K562 (cell line): ENCODE data around the gene H2AZ2. TPM values are rescaled to one million over a fixed set of nuclear protein-coding genes. Genes with fewer than 3 reads are reported as not detected.

ENCODE experiments used
- ATAC-seq: fragments of 200-7000 bp; cut with Tn5 transposase; 3 replicates; pipeline ENCODE4 v1.9.1; 2020; ENCODE audit warnings: moderate library complexity
- BruUV-seq: library from RNA; stranded (reverse); fragments of 400-500 nt; replicated peaks from 2 replicates; lab custom pipeline; 2021; lab: Mats Ljungman, UMichigan
- CTCF ChIA-PET: fragments of 300-600 bp; formaldehyde crosslinking; extraction: SDS; loops from one replicate; lab custom pipeline; 2021; ENCODE audit warnings: low intra/inter-chr PET ratio; lab: Yijun Ruan, JAX
- POLR2A ChIA-PET: fragments of 300-600, 350-650 bp; sonication (Branson Sonifier 250); formaldehyde crosslinking; extraction: SDS; loops from one replicate; lab custom pipeline; 2021; ENCODE audit warnings: antibody characterized with exemption, inconsistent platforms; lab: Yijun Ruan, JAX
- DNase-seq, 4 experiments: peaks; one replicate each; pipeline versions ENCODE4 v3.0.0 to v3.0.0-alpha.2; 2011 to 2018; ENCODE audit warnings: low spot score in 3 of 4, mixed read lengths in 3 of 4; ENCODE audit errors: extremely low read depth in 1 of 4
- FAIRE-seq: peaks from 2 replicates; lab custom pipeline; 2011; peaks lifted over from hg19 to GRCh38; lab: Jason Lieb, UNC
- H2AFZ ChIP-seq: 2 replicates; pipeline ENCODE4 v1.6.0; 2011; ENCODE audit warnings: low read depth, low read length, control low read depth, inconsistent platforms
- H3K27ac ChIP-seq: fragments of 200-600 bp; 3 replicates; pipeline ENCODE4 v1.8.0; 2011; ENCODE audit warnings: low read depth, mild to moderate bottlenecking, control low read depth, inconsistent platforms, low read length, moderate library complexity, mixed read lengths; ENCODE audit errors: extremely low read depth
- H3K27me3 ChIP-seq, 2 experiments: fragments of 300-600 bp in 1 of 2; 2 replicates in 1 of 2; 3 replicates in 1 of 2; pipeline versions ENCODE4 v1.6.0 to v1.8.0; 2011; ENCODE audit warnings: inconsistent platforms in 2 of 2, low read length in 2 of 2, mild to moderate bottlenecking in 1 of 2, mixed read lengths in 1 of 2, moderate library complexity in 1 of 2; ENCODE audit not compliant: control insufficient read depth in 2 of 2, insufficient read depth in 2 of 2
- H3K36me3 ChIP-seq: fragments of 300-600 bp; 3 replicates; pipeline ENCODE4 v1.8.0; 2011; ENCODE audit warnings: mild to moderate bottlenecking, low read length, inconsistent platforms; ENCODE audit not compliant: control insufficient read depth, insufficient read depth
- H3K4me1 ChIP-seq, 2 experiments: fragments of 200-600 bp in 1 of 2; replicated peaks in 1 of 2; 2 replicates in 1 of 2; 3 replicates in 1 of 2; pipeline versions ENCODE4 v1.5.1 to v1.8.0; 2011; ENCODE audit warnings: inconsistent platforms in 2 of 2, low read length in 2 of 2, mild to moderate bottlenecking in 1 of 2, mixed read lengths in 1 of 2, moderate library complexity in 1 of 2; ENCODE audit not compliant: control insufficient read depth in 2 of 2, insufficient read depth in 2 of 2
- H3K4me2 ChIP-seq: 2 replicates; pipeline ENCODE4 v1.6.1; 2011; ENCODE audit warnings: low read length, control low read depth, inconsistent platforms, mixed read lengths; ENCODE audit not compliant: insufficient read depth
- H3K4me3 ChIP-seq: fragments of 200-600 bp; sonication (generic), shearing (Covaris generic); 2 replicates; pipeline ENCODE4 v1.5.1; 2016; ENCODE audit warnings: control low read depth, inconsistent platforms
- H3K79me2 ChIP-seq: fragments of 200-600 bp; 3 replicates; pipeline ENCODE4 v1.8.0; 2011; ENCODE audit warnings: low read length, inconsistent platforms; ENCODE audit not compliant: control insufficient read depth, insufficient read depth
- H3K9ac ChIP-seq, 2 experiments: 2 replicates each; pipeline versions ENCODE4 v1.6.0 to v1.6.1; 2011; ENCODE audit warnings: low read depth in 2 of 2, low read length in 2 of 2, control low read depth in 1 of 2, inconsistent platforms in 1 of 2, mild to moderate bottlenecking in 1 of 2, mixed read lengths in 1 of 2; ENCODE audit not compliant: insufficient read depth in 1 of 2
- H3K9me1 ChIP-seq: one replicate; pipeline ENCODE4 v1.6.0; 2011; ENCODE audit warnings: inconsistent platforms, mild to moderate bottlenecking, low read length, moderate library complexity; ENCODE audit not compliant: control insufficient read depth, insufficient read depth
- H3K9me3 ChIP-seq: replicated peaks from 2 replicates; pipeline ENCODE4 v1.5.1; 2011; ENCODE audit warnings: low read depth, low read length, inconsistent platforms; ENCODE audit not compliant: control insufficient read depth, insufficient read depth
- H4K20me1 ChIP-seq: replicated peaks from 2 replicates; pipeline ENCODE4 v1.6.1; 2011; ENCODE audit warnings: low read length, inconsistent platforms, mixed read lengths; ENCODE audit not compliant: control insufficient read depth, insufficient read depth
- LARP7 ChIP-seq: fragments of 450-650 bp; IDR thresholded peaks from 2 replicates; pipeline ENCODE4 v1.6.1; 2016
- NR2F6 ChIP-seq: fragments of 450-650 bp; formaldehyde crosslinking; IDR thresholded peaks from 2 replicates; pipeline ENCODE4 v1.4.0; 2020; ENCODE audit warnings: mild to moderate bottlenecking
- PML ChIP-seq: IDR thresholded peaks from 2 replicates; pipeline ENCODE4 v1.6.1; 2012; ENCODE audit warnings: low read length, inconsistent platforms
- POLR2AphosphoS2 ChIP-seq: IDR thresholded peaks from 2 replicates; pipeline ENCODE4 v1.6.1; 2012; ENCODE audit warnings: low read length, improper control_type of control experiment
- PPARD ChIP-seq: fragments of 250-450 bp; sonication (Bioruptor Pico); IDR thresholded peaks from 2 replicates; pipeline ENCODE4 v1.8.0; 2022; ENCODE audit warnings: inconsistent platforms, mild to moderate bottlenecking, moderate library complexity
- RAD21 ChIP-seq, 2 experiments: fragments of 250-450 bp in 1 of 2; fragments of 450-650 bp in 1 of 2; sonication (Bioruptor Pico) in 1 of 2; formaldehyde crosslinking in 1 of 2; IDR thresholded peaks in 1 of 2; conservative IDR thresholded peaks in 1 of 2; 2 replicates each; pipeline versions ENCODE4 v1.4.0 to v1.8.0; 2020 to 2022; ENCODE audit warnings: mild to moderate bottlenecking in 2 of 2, moderate library complexity in 1 of 2
- SETDB1 ChIP-seq: IDR thresholded peaks from one replicate; pipeline ENCODE4 v1.6.1; 2012; ENCODE audit warnings: low read length, control low read depth, inconsistent platforms
- ZNF644 ChIP-seq: fragments of 200-800 bp; sonication (Bioruptor generic); IDR thresholded peaks from 2 replicates; pipeline ENCODE4 v1.6.1; 2016; ENCODE audit warnings: low read depth, missing genetic modification characterization, missing compliant biosample characterization
- ZNF707 ChIP-seq: fragments of 250-450 bp; sonication (Bioruptor Pico); conservative IDR thresholded peaks from 2 replicates; pipeline ENCODE4 v1.8.0; 2022; ENCODE audit warnings: inconsistent platforms, mild to moderate bottlenecking, moderate library complexity
- ZNF766 ChIP-seq: fragments of 200-800 bp; sonication (Bioruptor generic); conservative IDR thresholded peaks from 2 replicates; pipeline ENCODE4 v1.6.1; 2016; ENCODE audit warnings: missing genetic modification characterization, missing compliant biosample characterization
- WGBS: fragments of 100-300 bp; shearing (Covaris generic); methylation state at CpG from one replicate; pipeline ENCODE4 v1.1.6; 2016; ENCODE audit warnings: low coverage, mixed read lengths; ENCODE audit not compliant: insufficient coverage; ENCODE audit errors: missing lambda C conversion rate; 5-methylcytosine and 5-hydroxymethylcytosine counted together
- in situ Hi-C: fragments of 300-500 bp; cut with MboI; formaldehyde crosslinking; loops from 4 replicates; pipeline ENCODE4 v1.15.0; 2018; ENCODE audit warnings: inconsistent platforms, mixed read lengths
- intact Hi-C: fragments of 100-400 bp; cut with micrococcal nuclease; formaldehyde crosslinking; loops from 2 replicates; pipeline ENCODE4 v1.14.2; 2022
- polyA plus RNA-seq, 8 experiments: library from polyadenylated mRNA; depleted of rRNA in 4 of 8; stranded (reverse) in 5 of 8; unstranded in 3 of 8; fragments of >200 nt; fragmentation: Nextera tagmentation in 2 of 8; fragmentation: Illumina TruSeq in 1 of 8; extraction: Ambion mirVana in 2 of 8; extraction: Trizol in 1 of 8; gene quantifications; 2 replicates each; pipeline versions ENCODE4 v1.2.1 to v1.2.3, GENCODE V29; 2011 to 2014; ENCODE audit warnings: inconsistent platforms in 1 of 8, missing spikeins in 1 of 8
- total RNA-seq, 7 experiments: library from RNA; depleted of rRNA in 6 of 7; stranded (reverse); fragments of >200 nt in 6 of 7; fragmentation: Illumina TruSeq in 2 of 7; extraction: Trizol in 2 of 7; gene quantifications; 2 replicates each; pipeline versions ENCODE4 v1.2.1 to v1.2.3, GENCODE V29; 2011 to 2021; ENCODE audit warnings: low replicate concordance in 1 of 7
- TF ChIP-seq, protein P1 (sequence below), 2 experiments: IDR thresholded peaks; 2 replicates each; pipeline ENCODE4 v1.6.1; 2011; ENCODE audit warnings: borderline replicate concordance in 1 of 2, control low read depth in 1 of 2, low read depth in 1 of 2, low read length in 1 of 2, mild to moderate bottlenecking in 1 of 2, mixed read lengths in 1 of 2, moderate library complexity in 1 of 2; ENCODE audit not compliant: insufficient read depth in 1 of 2, insufficient read length in 1 of 2, poor library complexity in 1 of 2, severe bottlenecking in 1 of 2; ENCODE audit errors: extremely low read depth in 1 of 2
- TF ChIP-seq, protein P2 (sequence below): sonication (generic); formaldehyde crosslinking; IDR thresholded peaks from 2 replicates; pipeline ENCODE4 v1.4.0; 2020; ENCODE audit warnings: mild to moderate bottlenecking, missing genetic modification reagents

Gene H2AZ2
- total and polyA plus RNA-seq, 9 of the 15 experiments (the other 6 are each of a cell fraction or from before 2014, with no cell fraction given): 105 to 382 (median 286) TPM

DNA sequence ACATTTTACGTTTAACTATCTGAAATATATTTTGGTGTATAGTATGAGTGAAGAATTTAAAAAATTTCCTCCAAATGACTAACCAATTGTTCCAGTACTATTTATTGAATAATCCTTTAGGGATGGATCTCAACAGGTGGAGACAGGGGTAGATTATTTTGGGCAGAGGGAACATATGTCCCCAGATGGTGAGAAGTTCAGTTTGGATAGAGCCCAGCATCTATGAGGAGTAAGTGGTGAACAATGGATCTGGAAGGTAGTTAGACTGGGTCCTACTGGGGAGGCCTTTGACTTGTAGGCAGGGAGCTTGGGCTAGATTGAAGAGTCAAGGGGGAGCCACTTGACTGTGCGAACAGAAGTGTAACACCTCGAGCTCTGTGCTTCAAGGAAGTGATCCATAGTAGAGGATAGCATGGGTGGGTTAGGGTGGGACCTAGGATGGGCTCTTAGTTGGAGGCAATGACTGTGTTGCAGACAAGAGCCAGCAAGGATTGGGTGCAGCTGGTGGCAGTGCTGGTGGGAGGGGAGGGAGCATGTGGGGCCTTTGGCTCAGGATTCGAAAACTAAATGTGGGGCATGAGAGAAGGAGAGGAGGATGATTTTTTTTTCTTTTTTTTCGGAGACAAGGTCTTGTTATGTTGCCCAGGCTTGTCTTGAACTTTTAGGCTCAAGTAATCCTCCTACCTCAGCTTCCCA is 41.3 kb upstream of the H2AZ2 start:
- Histone ChIP-seq H3K36me3 (peaks cover 1% of the 10 kb centered on the region; the same call in 1 of the 3 replicates), H3K79me2 (peaks cover 24% of the 10 kb centered on the region), H3K9me1 (no peaks in the 10 kb centered on the region), H3K27me3 (no peaks in the 10 kb centered on the region)
- CTCF ChIA-PET: interaction anchor here (0.6 kb wide), 1 partner anchor 43 kb away, joined by 4 read pairs; no protein-coding TSS in a partner anchor
- intact Hi-C loops: no loop called here
- no peak for DNase-seq
- TF ChIP-seq PML (no peak), SETDB1 (no peak), ZNF766 (CRISPR knock-in tag) (no peak), LARP7 (no peak), NR2F6 (CRISPR knock-in tag) (no peak), POLR2AphosphoS2 (no peak), ZNF707 (CRISPR knock-in tag) (no peak), RAD21 (CRISPR knock-in tag; conservative IDR thresholded peaks at IDR 0.05 in 1 of 2, IDR thresholded peaks at IDR 0.05 in 1 of 2) (no peak), ZNF644 (tag) (no peak), PPARD (CRISPR knock-in tag) (no peak)
- TF ChIP-seq, protein P1, sequence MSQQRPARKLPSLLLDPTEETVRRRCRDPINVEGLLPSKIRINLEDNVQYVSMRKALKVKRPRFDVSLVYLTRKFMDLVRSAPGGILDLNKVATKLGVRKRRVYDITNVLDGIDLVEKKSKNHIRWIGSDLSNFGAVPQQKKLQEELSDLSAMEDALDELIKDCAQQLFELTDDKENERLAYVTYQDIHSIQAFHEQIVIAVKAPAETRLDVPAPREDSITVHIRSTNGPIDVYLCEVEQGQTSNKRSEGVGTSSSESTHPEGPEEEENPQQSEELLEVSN (IDR thresholded peaks at IDR 0.05; ENCODE audit: borderline replicate concordance in 1 of 2, extremely low read depth in 1 of 2, insufficient read depth in 1 of 2, insufficient read length in 1 of 2, low read depth in 1 of 2, low read length in 1 of 2, poor library complexity in 1 of 2, severe bottlenecking in 1 of 2): no peak
- TF ChIP-seq, protein P2, sequence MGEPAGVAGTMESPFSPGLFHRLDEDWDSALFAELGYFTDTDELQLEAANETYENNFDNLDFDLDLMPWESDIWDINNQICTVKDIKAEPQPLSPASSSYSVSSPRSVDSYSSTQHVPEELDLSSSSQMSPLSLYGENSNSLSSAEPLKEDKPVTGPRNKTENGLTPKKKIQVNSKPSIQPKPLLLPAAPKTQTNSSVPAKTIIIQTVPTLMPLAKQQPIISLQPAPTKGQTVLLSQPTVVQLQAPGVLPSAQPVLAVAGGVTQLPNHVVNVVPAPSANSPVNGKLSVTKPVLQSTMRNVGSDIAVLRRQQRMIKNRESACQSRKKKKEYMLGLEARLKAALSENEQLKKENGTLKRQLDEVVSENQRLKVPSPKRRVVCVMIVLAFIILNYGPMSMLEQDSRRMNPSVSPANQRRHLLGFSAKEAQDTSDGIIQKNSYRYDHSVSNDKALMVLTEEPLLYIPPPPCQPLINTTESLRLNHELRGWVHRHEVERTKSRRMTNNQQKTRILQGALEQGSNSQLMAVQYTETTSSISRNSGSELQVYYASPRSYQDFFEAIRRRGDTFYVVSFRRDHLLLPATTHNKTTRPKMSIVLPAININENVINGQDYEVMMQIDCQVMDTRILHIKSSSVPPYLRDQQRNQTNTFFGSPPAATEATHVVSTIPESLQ (CRISPR knock-in tag): no peak
- TF ChIP-seq, all 486 proteins: peak for 0
- Histone ChIP-seq H3K4me3 (no peak overlapping the region), H3K9ac (peak overlapping the region in 1 of 2 experiments; percentile 39; a peak in 1 of 4 replicates), H3K4me1 (peaks cover 0 to 17% of the 10 kb centered on the region in 2 experiments; a peak in 4 of 5 replicates), H2AFZ (no peak overlapping the region), H3K27ac (no peak overlapping the region), H3K4me2 (no peak overlapping the region), H4K20me1 (peaks cover 4% of the 10 kb centered on the region), H3K9me3 (no peaks in the 10 kb centered on the region)
- in situ Hi-C loops: no loop called here
- ATAC-seq: no peak
- no peak for FAIRE-seq
- no TSS peak for BruUV-seq
- POLR2A ChIA-PET: no interaction called here
- WGBS: 77% methylated on average over 3 of the region's 5 CpGs
